SK-N-SH treated with all-trans-retinoic acid at 6 μM for 48 hours (cell line): ENCODE measurements around the gene D2HGDH.

Source experiments
- ATAC-seq: fragments of 200-7000 bp; cut with Tn5 transposase; 3 replicates; pipeline ENCODE4 v1.9.1; 2020; ENCODE audit warnings: mild to moderate bottlenecking, moderate library complexity
- ARNTL ChIP-seq: fragments of 450-650 bp; formaldehyde crosslinking; IDR thresholded peaks from 2 replicates; pipeline ENCODE4 v1.5.0; 2020; ENCODE audit warnings: low read depth, mild to moderate bottlenecking, moderate library complexity, borderline replicate concordance
- BACH2 ChIP-seq: fragments of 250-450 bp; sonication (Bioruptor Pico); IDR thresholded peaks from 2 replicates; pipeline ENCODE4 v1.9.0; 2021; ENCODE audit warnings: mild to moderate bottlenecking, borderline replicate concordance
- CREB5 ChIP-seq: fragments of 250-450 bp; sonication (Bioruptor Pico); IDR thresholded peaks from 2 replicates; pipeline ENCODE4 v1.5.1; 2020; ENCODE audit warnings: low read depth, mild to moderate bottlenecking, moderate library complexity
- CSDC2 ChIP-seq: fragments of 250-450 bp; sonication (Bioruptor Pico); IDR thresholded peaks from 2 replicates; pipeline ENCODE4 v1.5.0; 2020; ENCODE audit warnings: mild to moderate bottlenecking, moderate library complexity
- CSRNP3 ChIP-seq: fragments of 250-450 bp; sonication (Bioruptor Pico); IDR thresholded peaks from 2 replicates; pipeline ENCODE4 v1.5.1; 2021; ENCODE audit warnings: mild to moderate bottlenecking, moderate library complexity
- ESRRG ChIP-seq: fragments of 250-450 bp; sonication (Bioruptor Pico); IDR thresholded peaks from 2 replicates; pipeline ENCODE4 v1.6.1; 2021; ENCODE audit warnings: mild to moderate bottlenecking
- GLIS3 ChIP-seq: fragments of 250-450 bp; sonication (Bioruptor Pico); IDR thresholded peaks from 2 replicates; pipeline ENCODE4 v1.5.0; 2020; ENCODE audit warnings: mild to moderate bottlenecking, moderate library complexity
- ISL1 ChIP-seq: fragments of 250-450 bp; sonication (Bioruptor Pico); IDR thresholded peaks from 2 replicates; pipeline ENCODE4 v2.1.2; 2022; ENCODE audit warnings: mild to moderate bottlenecking, moderate library complexity
- PATZ1 ChIP-seq: fragments of 250-450 bp; sonication (Bioruptor Pico); IDR thresholded peaks from 2 replicates; pipeline ENCODE4 v1.8.0; 2020; ENCODE audit warnings: mild to moderate bottlenecking, moderate library complexity, borderline replicate concordance
- POU6F1 ChIP-seq: fragments of 250-450 bp; sonication (Bioruptor Pico); IDR thresholded peaks from 2 replicates; pipeline ENCODE4 v1.8.0; 2021; ENCODE audit warnings: low read depth, mild to moderate bottlenecking, moderate library complexity, borderline replicate concordance
- PPARA ChIP-seq: fragments of 250-450 bp; sonication (Bioruptor Pico); IDR thresholded peaks from 2 replicates; pipeline ENCODE4 v1.5.0; 2020; ENCODE audit warnings: mild to moderate bottlenecking, borderline replicate concordance
- RARB ChIP-seq: fragments of 250-450 bp; sonication (Bioruptor Pico); IDR thresholded peaks from 2 replicates; pipeline ENCODE4 v1.8.0; 2021; ENCODE audit warnings: mild to moderate bottlenecking, moderate library complexity
- SNAI2 ChIP-seq: fragments of 250-450 bp; sonication (Bioruptor Pico); IDR thresholded peaks from 2 replicates; pipeline ENCODE4 v1.5.0; 2020; ENCODE audit warnings: mild to moderate bottlenecking, moderate library complexity
- TCF4 ChIP-seq: fragments of 250-450 bp; sonication (Bioruptor Pico); IDR thresholded peaks from 2 replicates; pipeline ENCODE4 v1.8.0; 2021; ENCODE audit warnings: mild to moderate bottlenecking, moderate library complexity, borderline replicate concordance
- TOX ChIP-seq: fragments of 250-450 bp; sonication (Bioruptor Pico); IDR thresholded peaks from 2 replicates; pipeline ENCODE4 v1.8.0; 2021; ENCODE audit warnings: mild to moderate bottlenecking, moderate library complexity, borderline replicate concordance
- TSHZ2 ChIP-seq: fragments of 250-450 bp; sonication (Bioruptor Pico); IDR thresholded peaks from 2 replicates; pipeline ENCODE4 v1.5.0; 2020; ENCODE audit warnings: mild to moderate bottlenecking, moderate library complexity
- ZC3H10 ChIP-seq: fragments of 250-450 bp; sonication (Bioruptor Pico); IDR thresholded peaks from 2 replicates; pipeline ENCODE4 v1.5.1; 2021; ENCODE audit warnings: mild to moderate bottlenecking, moderate library complexity
- ZFP3 ChIP-seq: fragments of 250-450 bp; sonication (Bioruptor Pico); IDR thresholded peaks from 2 replicates; pipeline ENCODE4 v1.5.0; 2020; ENCODE audit warnings: mild to moderate bottlenecking, moderate library complexity
- ZFP30 ChIP-seq: fragments of 450-650 bp; formaldehyde crosslinking; IDR thresholded peaks from 2 replicates; pipeline ENCODE4 v1.5.0; 2022; ENCODE audit warnings: mild to moderate bottlenecking, moderate library complexity
- ZNF565 ChIP-seq: fragments of 450-650 bp; formaldehyde crosslinking; conservative IDR thresholded peaks from 2 replicates; pipeline ENCODE4 v1.5.0; 2020; ENCODE audit warnings: low read depth, mild to moderate bottlenecking, moderate library complexity
- ZNF70 ChIP-seq: fragments of 450-650 bp; formaldehyde crosslinking; IDR thresholded peaks from 2 replicates; pipeline ENCODE4 v1.5.0; 2020; ENCODE audit warnings: mild to moderate bottlenecking, moderate library complexity
- ZNF8 ChIP-seq: fragments of 450-650 bp; formaldehyde crosslinking; IDR thresholded peaks from 2 replicates; pipeline ENCODE4 v1.5.0; 2020; ENCODE audit warnings: mild to moderate bottlenecking, moderate library complexity

The D2HGDH gene

GRCh38 chr2:241722896-241723454 is 11.5 kb upstream of the D2HGDH start:
- TF ChIP-seq ZC3H10 (CRISPR knock-in tag), result no peak
- no peak for TF ChIP-seq GLIS3 (CRISPR knock-in tag)
- no peak for TF ChIP-seq ARNTL
- TF ChIP-seq CREB5 (CRISPR knock-in tag), result no peak
- no peak for TF ChIP-seq RARB (CRISPR knock-in tag)
- TF ChIP-seq PPARA (CRISPR knock-in tag), result no peak
- no peak for TF ChIP-seq ESRRG (CRISPR knock-in tag)
- TF ChIP-seq ZNF565 (CRISPR knock-in tag), result no peak
- no peak for TF ChIP-seq TCF4
- no peak for TF ChIP-seq TOX (CRISPR knock-in tag)
- TF ChIP-seq ZNF70 (CRISPR knock-in tag), result no peak
- no peak for TF ChIP-seq ISL1 (CRISPR knock-in tag)
- TF ChIP-seq ZFP30 (CRISPR knock-in tag), result no peak
- ATAC-seq, result no peak

GRCh38 chr2:241724259-241724974 is 10.0 kb upstream of the D2HGDH start:
- ATAC-seq, result no peak
- TF ChIP-seq CSDC2 (no peak), ZFP3 (CRISPR knock-in tag) (no peak), TCF4 (no peak), SNAI2 (CRISPR knock-in tag) (no peak), PATZ1 (CRISPR knock-in tag) (no peak), RARB (CRISPR knock-in tag) (no peak), BACH2 (CRISPR knock-in tag) (no peak), ZNF565 (CRISPR knock-in tag) (no peak), ZNF8 (CRISPR knock-in tag) (no peak), CSRNP3 (CRISPR knock-in tag) (no peak), ZFP30 (CRISPR knock-in tag) (no peak)

GRCh38 chr2:241724975-241725870 is 9.2 kb upstream of the D2HGDH start:
- ATAC-seq, result no peak
- TF ChIP-seq ZNF70 (CRISPR knock-in tag), result no peak
- TF ChIP-seq GLIS3 (CRISPR knock-in tag), result no peak
- no peak for TF ChIP-seq SNAI2 (CRISPR knock-in tag)
- no peak for TF ChIP-seq ZFP30 (CRISPR knock-in tag)
- TF ChIP-seq PATZ1 (CRISPR knock-in tag), result no peak
- TF ChIP-seq POU6F1, result no peak
- TF ChIP-seq ZNF565 (CRISPR knock-in tag), result no peak
- TF ChIP-seq ZC3H10 (CRISPR knock-in tag), result no peak
- TF ChIP-seq TSHZ2 (CRISPR knock-in tag), result no peak
- no peak for TF ChIP-seq TCF4
- TF ChIP-seq ISL1 (CRISPR knock-in tag), result no peak
- no peak for TF ChIP-seq ZFP3 (CRISPR knock-in tag)
- no peak for TF ChIP-seq TOX (CRISPR knock-in tag)
- no peak for TF ChIP-seq CSRNP3 (CRISPR knock-in tag)
